HCT116 (cell line): Measurements from ENCODE around the gene PAOX. TPM values are rescaled to one million over a fixed set of nuclear protein-coding genes. Genes with fewer than 3 reads are reported as not detected.

Experiments used
- ATAC-seq: fragments of 200-7000 bp; cut with Tn5 transposase; 2 replicates; pipeline ENCODE4 v1.9.1; 2020; ENCODE audit warnings: mild to moderate bottlenecking, moderate library complexity
- BruUV-seq: library from RNA; stranded (reverse); fragments of 400-500 nt; replicated peaks from 2 replicates; lab custom pipeline; 2021; lab: Mats Ljungman, UMichigan
- CTCF ChIA-PET: fragments of 300-600 bp; sonication (Branson Sonifier 250); formaldehyde crosslinking; loops from one replicate; lab custom pipeline; 2021; ENCODE audit warnings: antibody characterized with exemption; lab: Charles Lee
- POLR2A ChIA-PET: fragments of 300-600, 350-600 bp; sonication (Branson Sonifier 250); formaldehyde crosslinking; loops from one replicate; lab custom pipeline; 2021; ENCODE audit warnings: antibody characterized with exemption; lab: Charles Lee
- RAD21 ChIA-PET, 2 experiments: fragments of 300-600 bp; sonication (Branson Sonifier 250); formaldehyde crosslinking; loops; one replicate each; lab custom pipeline; 2023; ENCODE audit warnings: low total read pairs in 2 of 2; ENCODE audit not compliant: uncharacterized antibody in 2 of 2, unreplicated experiment in 2 of 2, low non-redundant PET in 1 of 2; lab: Charles Lee
- DNase-seq: peaks from one replicate; pipeline ENCODE4 v3.0.0-alpha.2; 2010; ENCODE audit warnings: low read depth, low spot score
- H2AFZ ChIP-seq: fragments of 200-600 bp; shearing (Covaris generic), sonication (generic); 2 replicates; pipeline ENCODE4 v1.6.1; 2017; ENCODE audit warnings: low read depth, mixed run types, mixed read lengths, antibody characterized with exemption, low read length; ENCODE audit not compliant: poor library complexity, severe bottlenecking
- H3K27ac ChIP-seq: 2 replicates; pipeline ENCODE4 v1.5.1; 2012; ENCODE audit warnings: low read depth, low read length
- H3K27me3 ChIP-seq: fragments of 200-600 bp; sonication (generic); 2 replicates; pipeline ENCODE4 v1.6.1; 2016; ENCODE audit warnings: mixed run types, low read length, mixed read lengths; ENCODE audit not compliant: insufficient read depth
- H3K36me3 ChIP-seq, 2 experiments: fragments of 200-500 bp in 1 of 2; fragments of 200-600 bp in 1 of 2; sonication (Bioruptor generic) in 1 of 2; sonication (generic) in 1 of 2; 2 replicates each; pipeline versions ENCODE4 v1.5.1 to v1.6.1; 2014 to 2016; ENCODE audit warnings: low read length in 2 of 2, inconsistent platforms in 1 of 2, mixed read lengths in 1 of 2, mixed run types in 1 of 2; ENCODE audit not compliant: insufficient read depth in 2 of 2, control insufficient read depth in 1 of 2
- H3K4me1 ChIP-seq, 2 experiments: fragments of 200-600 bp in 1 of 2; sonication (generic) in 1 of 2; 2 replicates each; pipeline versions ENCODE4 v1.5.1 to v1.6.1; 2012 to 2017; ENCODE audit warnings: low read length in 2 of 2, inconsistent platforms in 1 of 2, mild to moderate bottlenecking in 1 of 2, mixed read lengths in 1 of 2, mixed run types in 1 of 2, moderate library complexity in 1 of 2; ENCODE audit not compliant: insufficient read depth in 2 of 2, control insufficient read depth in 1 of 2
- H3K4me2 ChIP-seq: fragments of 200-600 bp; sonication (generic); 2 replicates; pipeline ENCODE4 v1.6.1; 2017; ENCODE audit warnings: mixed run types, low read length, mixed read lengths
- H3K4me3 ChIP-seq, 2 experiments: fragments of 200-600 bp in 1 of 2; sonication (generic) in 1 of 2; replicated peaks in 1 of 2; 2 replicates each; pipeline ENCODE4 v1.5.1; 2011 to 2016; ENCODE audit warnings: low read length in 2 of 2, control low read depth in 1 of 2, low read depth in 1 of 2, mild to moderate bottlenecking in 1 of 2, mixed read lengths in 1 of 2, mixed run types in 1 of 2
- H3K79me2 ChIP-seq: fragments of 200-600 bp; sonication (generic); 2 replicates; pipeline ENCODE4 v1.6.1; 2017; ENCODE audit warnings: mild to moderate bottlenecking, mixed run types, low read length, moderate library complexity, mixed read lengths; ENCODE audit not compliant: insufficient read depth
- H3K9ac ChIP-seq: fragments of 200-600 bp; sonication (generic); 2 replicates; pipeline ENCODE4 v1.6.1; 2016; ENCODE audit warnings: low read length, mixed read lengths
- H3K9me2 ChIP-seq: fragments of 200-600 bp; sonication (generic), shearing (Covaris generic); 2 replicates; pipeline ENCODE4 v1.6.1; 2017; ENCODE audit warnings: mixed run types, mild to moderate bottlenecking, moderate library complexity; ENCODE audit not compliant: insufficient read depth
- H3K9me3 ChIP-seq, 2 experiments: fragments of 200-500 bp in 1 of 2; fragments of 200-600 bp in 1 of 2; sonication (Bioruptor generic) in 1 of 2; sonication (generic) in 1 of 2; 2 replicates each; pipeline ENCODE4 v1.6.1; 2014 to 2017; ENCODE audit warnings: low read length in 2 of 2, mixed read lengths in 2 of 2, inconsistent platforms in 1 of 2, low read depth in 1 of 2, mild to moderate bottlenecking in 1 of 2, mixed run types in 1 of 2, moderate library complexity in 1 of 2; ENCODE audit not compliant: control insufficient read depth in 1 of 2, insufficient read depth in 1 of 2
- H4K20me1 ChIP-seq: fragments of 200-600 bp; sonication (generic), shearing (Covaris generic); 2 replicates; pipeline ENCODE4 v1.6.1; 2017; ENCODE audit warnings: mixed run types, mild to moderate bottlenecking, moderate library complexity; ENCODE audit not compliant: insufficient read depth
- ATF3 ChIP-seq: IDR thresholded peaks from 2 replicates; pipeline ENCODE4 v1.6.1; 2012
- CEBPB ChIP-seq: IDR thresholded peaks from 2 replicates; pipeline ENCODE4 v1.6.1; 2012; ENCODE audit warnings: low read depth
- EZH2 ChIP-seq: fragments of 200-600 bp; sonication (generic); IDR thresholded peaks from 2 replicates; pipeline ENCODE4 v1.6.1; 2017; ENCODE audit warnings: antibody characterized with exemption, mixed run types
- FOSL1 ChIP-seq: IDR thresholded peaks from 2 replicates; pipeline ENCODE4 v1.6.1; 2012; ENCODE audit warnings: low read depth
- MAX ChIP-seq: IDR thresholded peaks from 2 replicates; pipeline ENCODE4 v1.6.1; 2012
- POLR2A ChIP-seq: IDR thresholded peaks from 2 replicates; pipeline ENCODE4 v1.7.0; 2011; ENCODE audit warnings: borderline replicate concordance; ENCODE audit not compliant: insufficient read depth, insufficient read length; ENCODE audit errors: extremely low read depth
- RAD21 ChIP-seq: IDR thresholded peaks from 2 replicates; pipeline ENCODE4 v1.6.1; 2012; ENCODE audit warnings: low read depth, mild to moderate bottlenecking
- REST ChIP-seq: IDR thresholded peaks from 2 replicates; pipeline ENCODE4 v1.6.1; 2012; ENCODE audit warnings: low read depth
- SIN3A ChIP-seq: IDR thresholded peaks from 2 replicates; pipeline ENCODE4 v1.6.1; 2012; ENCODE audit warnings: low read depth
- SP1 ChIP-seq: IDR thresholded peaks from 2 replicates; pipeline ENCODE4 v1.6.1; 2012; ENCODE audit warnings: low read depth
- SRF ChIP-seq: IDR thresholded peaks from 2 replicates; pipeline ENCODE4 v1.6.1; 2012; ENCODE audit warnings: low read depth
- YY1 ChIP-seq: IDR thresholded peaks from 2 replicates; pipeline ENCODE4 v1.6.1; 2011; ENCODE audit warnings: low read length, low read depth, moderate library complexity, mild to moderate bottlenecking; ENCODE audit not compliant: insufficient replicate concordance; ENCODE audit errors: extremely low read depth
- ZBTB33 ChIP-seq: IDR thresholded peaks from 2 replicates; pipeline ENCODE4 v1.6.1; 2011; ENCODE audit warnings: mild to moderate bottlenecking, low read length, moderate library complexity; ENCODE audit not compliant: insufficient replicate concordance; ENCODE audit errors: extremely low read depth
- ZFX ChIP-seq: fragments of 450-650 bp; IDR thresholded peaks from 2 replicates; pipeline ENCODE4 v1.6.1; 2017
- ZNF274 ChIP-seq: fragments of 200-500 bp; sonication (Bioruptor generic); IDR thresholded peaks from 2 replicates; pipeline ENCODE4 v1.6.1; 2014; ENCODE audit warnings: mild to moderate bottlenecking, low read depth, low read length, inconsistent platforms
- intact Hi-C: fragments of 100-400 bp; cut with micrococcal nuclease; formaldehyde crosslinking; loops from 2 replicates; pipeline ENCODE4 v1.10.0; 2022
- total RNA-seq: library from RNA; stranded (reverse); gene quantifications from one replicate; pipeline ENCODE4 v1.2.1, GENCODE V29; 2021; ENCODE audit not compliant: unreplicated experiment

PAOX gene
- total RNA-seq, 1 experiment from 2014 or later = 3.5 TPM

GRCh38 chr10:133357285-133358161 is 21.5 kb upstream of the PAOX start, which contains the start of gene FUOM (continued):
- no peak for TF ChIP-seq CEBPB

- DNase-seq (no peak), ATAC-seq (no peak)
- H3K4me2 ChIP-seq = no peak overlapping the region
- no peak overlapping the region for H3K9ac ChIP-seq
- H3K4me3 ChIP-seq = no peak overlapping the region
- H3K9me3 ChIP-seq = no peaks in the 10 kb centered on the region
- intact Hi-C loops = no loop called here
- H4K20me1 ChIP-seq = no peaks in the 10 kb centered on the region
- no peaks in the 10 kb centered on the region for H3K9me2 ChIP-seq
- H3K27ac ChIP-seq = no peak overlapping the region
- no peaks in the 10 kb centered on the region; a peak in 1 of 4 replicates for H3K36me3 ChIP-seq
- no TSS peak for BruUV-seq
- ChIA-PET CTCF (interaction anchor here (1.2 kb wide), 1 partner anchor 29 kb away, joined by 3 read pairs; no protein-coding TSS in a partner anchor), POLR2A (no interaction called here), RAD21 (no interaction called here)
- H3K79me2 ChIP-seq = peaks cover 6% of the 10 kb centered on the region; the same call in 1 of the 2 replicates
- no peaks in the 10 kb centered on the region for H3K27me3 ChIP-seq
- H3K4me1 ChIP-seq = peaks cover 3 to 5% of the 10 kb centered on the region in 2 experiments; a peak in 2 of 4 replicates
- no peak overlapping the region for H2AFZ ChIP-seq
- TF ChIP-seq SIN3A = no peak
- no peak for TF ChIP-seq FOSL1
- no peak for TF ChIP-seq REST
- no peak for TF ChIP-seq RAD21
- TF ChIP-seq ZFX = no peak
- no peak for TF ChIP-seq SP1
- no peak for TF ChIP-seq ZNF274
- no peak for TF ChIP-seq YY1
- TF ChIP-seq POLR2A = no peak
- TF ChIP-seq EZH2 = no peak
- TF ChIP-seq SRF = no peak
- TF ChIP-seq MAX = no peak
- no peak for TF ChIP-seq ATF3
- TF ChIP-seq ZBTB33 = no peak
These were observed 20.7 kb upstream of the PAOX start for GRCh38 chr10:133358162-133358924.
